Activated CD8-positive, alpha-beta T cell treated with anti-CD3 and anti-CD28 coated beads, Interleukin-2, amount 10 ng/mL, durations not matched to agents 7 days and 5 days (primary cell): ENCODE measurements around the gene PPFIA1. TPM values are rescaled to one million over a fixed set of nuclear protein-coding genes. Genes with fewer than 3 reads are reported as not detected.
"Not testable (repeated sequence)": the region's sequence is repeated elsewhere in the genome, so short reads cannot be mapped to it uniquely, and the experiment has no call there.

Source experiments
- ATAC-seq: fragments of 150-1000 bp; cut with Tn5 transposase; one replicate; pipeline ENCODE4 v1.10.0; 2021; ENCODE audit warnings: moderate library complexity
- CTCF ChIA-PET: fragments of 350-600 bp; sonication (Branson Sonifier 250); formaldehyde crosslinking; loops from one replicate; lab custom pipeline; 2021; ENCODE audit warnings: antibody characterized with exemption; lab: Charles Lee
- POLR2A ChIA-PET: fragments of 350-600 bp; sonication (Branson Sonifier 250); formaldehyde crosslinking; loops from one replicate; lab custom pipeline; 2021; ENCODE audit warnings: antibody characterized with exemption; lab: Charles Lee
- DNase-seq: peaks from one replicate; pipeline ENCODE4 v3.0.0-alpha.2; 2020
- H3K27ac Mint-ChIP-seq: one replicate; pipeline ENCODE4 v1.8.0; 2021; ENCODE audit warnings: mild to moderate bottlenecking, mixed read lengths
- H3K27me3 Mint-ChIP-seq: one replicate; pipeline ENCODE4 v1.8.0; 2021; ENCODE audit warnings: low read depth, mixed read lengths
- H3K36me3 Mint-ChIP-seq: one replicate; pipeline ENCODE4 v1.8.0; 2021; ENCODE audit warnings: low read depth, mixed read lengths
- H3K4me1 Mint-ChIP-seq: one replicate; pipeline ENCODE4 v1.8.0; 2021; ENCODE audit warnings: low read depth, mixed read lengths
- H3K4me3 Mint-ChIP-seq: one replicate; pipeline ENCODE4 v1.8.0; 2021; ENCODE audit warnings: mild to moderate bottlenecking, mixed read lengths
- H3K9me3 Mint-ChIP-seq: one replicate; pipeline ENCODE4 v1.8.0; 2022; ENCODE audit warnings: mixed read lengths; ENCODE audit not compliant: insufficient read depth
- total RNA-seq, 2 experiments: library from RNA; stranded (reverse); gene quantifications; one replicate each; pipeline ENCODE4 v1.2.3, GENCODE V29; 2021

The PPFIA1 gene
- total RNA-seq, 2 experiments from 2014 or later: 25.3 to 25.7 TPM

- no peak overlapping the region for H3K4me3 Mint-ChIP-seq
- H3K36me3 Mint-ChIP-seq: no peaks in the 10 kb centered on the region
- DNase-seq (no peak), ATAC-seq (no peak)
- no peaks in the 10 kb centered on the region for H3K27me3 Mint-ChIP-seq
- no peaks in the 10 kb centered on the region for H3K4me1 Mint-ChIP-seq
- POLR2A ChIA-PET: no interaction called here
- CTCF ChIA-PET: no interaction called here
- no peaks in the 10 kb centered on the region for H3K9me3 Mint-ChIP-seq
- H3K27ac Mint-ChIP-seq: no peak overlapping the region
These were observed 14.9 kb upstream of the PPFIA1 start for GRCh38 chr11:70255477-70256116.

DNA sequence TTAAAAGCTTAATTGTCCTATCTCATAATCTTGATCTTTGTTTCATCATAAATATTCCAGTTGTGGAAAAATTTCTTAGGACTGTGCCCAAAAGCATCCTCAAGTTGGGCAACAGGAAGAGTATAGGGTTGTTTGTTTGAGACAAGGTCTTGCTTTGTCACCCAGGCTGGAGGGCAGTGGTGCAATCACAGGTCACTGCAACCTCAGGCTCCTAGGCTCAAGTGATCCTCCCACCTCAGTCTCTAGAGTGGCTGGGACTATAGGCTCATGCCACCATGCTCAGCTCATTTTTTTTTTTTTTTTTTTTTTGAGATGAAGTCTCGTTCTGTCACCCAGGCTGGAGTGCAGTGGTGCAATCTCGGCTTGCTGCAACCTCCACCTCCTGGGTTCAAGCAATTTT lies 11.4 kb upstream of the PPFIA1 start:
- H3K4me3 Mint-ChIP-seq, CTCF ChIA-PET, ATAC-seq, H3K27ac Mint-ChIP-seq, H3K4me1 Mint-ChIP-seq, H3K9me3 Mint-ChIP-seq, DNase-seq, POLR2A ChIA-PET, H3K27me3 Mint-ChIP-seq, H3K36me3 Mint-ChIP-seq: not testable (repeated sequence)

DNA sequence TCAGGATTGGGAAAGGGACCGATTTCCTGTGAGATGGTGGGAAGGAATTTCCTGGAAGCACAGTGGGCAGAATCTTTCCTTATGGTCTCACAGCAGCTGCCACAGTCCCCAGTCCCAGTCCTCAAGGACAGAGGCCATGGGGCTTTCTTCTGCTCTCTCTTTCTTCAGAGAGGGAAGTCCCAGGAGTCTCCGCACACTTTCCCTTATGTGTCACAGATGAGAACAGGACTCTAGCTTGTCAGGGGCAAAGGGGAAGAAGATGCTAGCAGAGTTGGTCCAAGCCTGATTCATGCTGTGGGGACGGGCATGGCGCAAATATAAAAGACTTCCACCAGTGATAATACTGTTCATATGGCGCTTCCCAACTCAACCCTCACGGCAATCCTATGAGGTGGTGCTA lies 7.5 kb upstream of the PPFIA1 start:
- Mint-ChIP-seq H3K4me1 (peaks cover 7% of the 10 kb centered on the region), H3K4me3 (no peak overlapping the region), H3K27ac (no peak overlapping the region), H3K27me3 (peaks cover 12% of the 10 kb centered on the region), H3K36me3 (no peaks in the 10 kb centered on the region), H3K9me3 (no peaks in the 10 kb centered on the region)
- ChIA-PET CTCF (no interaction called here), POLR2A (no interaction called here)
- no peak for ATAC-seq
- DNase-seq: no peak

GRCh38 chr11:70263363-70263762 lies 7.1 kb upstream of the PPFIA1 start:
- no peak for ATAC-seq
- Mint-ChIP-seq H3K36me3 (no peaks in the 10 kb centered on the region), H3K27ac (no peak overlapping the region), H3K4me1 (peaks cover 7% of the 10 kb centered on the region), H3K27me3 (peaks cover 12% of the 10 kb centered on the region), H3K4me3 (no peak overlapping the region), H3K9me3 (no peaks in the 10 kb centered on the region)
- no peak for DNase-seq
- POLR2A ChIA-PET: no interaction called here
- CTCF ChIA-PET: no interaction called here

DNA sequence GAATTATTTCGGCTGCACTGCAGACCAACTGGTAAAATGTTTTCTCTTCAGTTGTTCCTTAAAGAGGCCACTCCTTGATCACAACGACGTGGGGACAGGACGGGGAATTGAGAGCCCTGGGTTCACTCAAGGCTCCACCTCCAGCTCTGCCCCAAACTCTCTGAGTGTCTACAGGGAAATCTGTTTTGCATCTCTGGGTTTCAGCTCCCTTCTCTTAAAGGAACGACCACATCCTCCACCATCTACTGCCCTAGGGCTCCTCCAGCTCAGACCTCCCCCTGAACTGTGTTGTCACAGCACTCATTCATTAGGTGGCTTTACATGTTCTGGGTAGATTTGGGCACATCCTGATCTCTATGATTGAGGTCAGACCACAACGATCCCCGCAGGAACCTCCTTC lies 5.1 kb upstream of the PPFIA1 start:
- Mint-ChIP-seq H3K27me3 (peaks cover 12% of the 10 kb centered on the region), H3K9me3 (no peaks in the 10 kb centered on the region), H3K36me3 (no peaks in the 10 kb centered on the region), H3K27ac (no peak overlapping the region), H3K4me1 (peaks cover 16% of the 10 kb centered on the region), H3K4me3 (no peak overlapping the region)
- CTCF ChIA-PET: interaction anchor here (0.7 to 0.8 kb wide), 2 partner anchors 13 to 60 kb away, joined by 3 to 4 read pairs; no protein-coding TSS in a partner anchor
- POLR2A ChIA-PET: no interaction called here
- DNase-seq (peak; percentile 21), ATAC-seq (no peak)

GRCh38 chr11:70267405-70267950 lies 3.0 kb upstream of the PPFIA1 start:
- no peak overlapping the region for H3K4me3 Mint-ChIP-seq

GRCh38 chr11:70268526-70268925 lies 2.0 kb upstream of the PPFIA1 start:
- Mint-ChIP-seq H3K4me3 (no peak overlapping the region), H3K9me3 (no peaks in the 10 kb centered on the region), H3K4me1 (peaks cover 32% of the 10 kb centered on the region), H3K27ac (no peak overlapping the region), H3K36me3 (peaks cover 12% of the 10 kb centered on the region), H3K27me3 (peaks cover 12% of the 10 kb centered on the region)
- POLR2A ChIA-PET: no interaction called here
- DNase-seq (no peak), ATAC-seq (no peak)
- CTCF ChIA-PET: no interaction called here

More at GRCh38 chr11:70267405-70267950, 3.0 kb upstream of the PPFIA1 start:
- DNase-seq (no peak), ATAC-seq (no peak)
- CTCF ChIA-PET: no interaction called here
- no peaks in the 10 kb centered on the region for H3K9me3 Mint-ChIP-seq
- no peak overlapping the region for H3K27ac Mint-ChIP-seq
- H3K4me1 Mint-ChIP-seq: peaks cover 26% of the 10 kb centered on the region
- H3K27me3 Mint-ChIP-seq: peaks cover 12% of the 10 kb centered on the region
- peaks cover 5% of the 10 kb centered on the region for H3K36me3 Mint-ChIP-seq
- POLR2A ChIA-PET: no interaction called here

- H3K9me3 Mint-ChIP-seq: no peaks in the 10 kb centered on the region
- H3K27ac Mint-ChIP-seq: peak overlapping the region; percentile 80
- peak overlapping the region; percentile 87 for H3K4me3 Mint-ChIP-seq
- ChIA-PET CTCF (no interaction called here), POLR2A (interaction anchor here (1.7 kb wide), 1 partner anchor 67 kb away, joined by 7 read pairs; no protein-coding TSS in a partner anchor)
- DNase-seq: peak; percentile 51
- H3K27me3 Mint-ChIP-seq: peaks cover 4% of the 10 kb centered on the region
- ATAC-seq: peak; percentile 66
- peaks cover 32% of the 10 kb centered on the region for H3K36me3 Mint-ChIP-seq
- H3K4me1 Mint-ChIP-seq: peaks cover 32% of the 10 kb centered on the region
These were observed 573 bp downstream of the PPFIA1 start for GRCh38 chr11:70270877-70271648.

GRCh38 chr11:70271649-70271953 lies 1.1 kb downstream of the PPFIA1 start:
- CTCF ChIA-PET: no interaction called here

GRCh38 chr11:70272009-70272408 lies 1.5 kb downstream of the PPFIA1 start:
- DNase-seq: no peak
- Mint-ChIP-seq H3K4me3 (peak overlapping the region; percentile 72), H3K27me3 (peaks cover 4% of the 10 kb centered on the region), H3K27ac (peak overlapping the region; percentile 43), H3K36me3 (peaks cover 34% of the 10 kb centered on the region), H3K4me1 (peaks cover 32% of the 10 kb centered on the region), H3K9me3 (no peaks in the 10 kb centered on the region)
- POLR2A ChIA-PET: interaction anchor here (1.7 kb wide), 1 partner anchor 68 kb away, joined by 7 read pairs; no protein-coding TSS in a partner anchor
- CTCF ChIA-PET: no interaction called here
- no peak for ATAC-seq

More at GRCh38 chr11:70271649-70271953, 1.1 kb downstream of the PPFIA1 start:
- Mint-ChIP-seq H3K9me3 (no peaks in the 10 kb centered on the region), H3K4me1 (peaks cover 32% of the 10 kb centered on the region), H3K27ac (peak overlapping the region; percentile 80), H3K27me3 (peaks cover 4% of the 10 kb centered on the region), H3K36me3 (peaks cover 34% of the 10 kb centered on the region), H3K4me3 (peak overlapping the region; percentile 87)
- POLR2A ChIA-PET: interaction anchor here (1.7 kb wide), 1 partner anchor 68 kb away, joined by 7 read pairs; no protein-coding TSS in a partner anchor
- ATAC-seq (no peak), DNase-seq (no peak)

GRCh38 chr11:70278994-70279393 lies 8.5 kb downstream of the PPFIA1 start:
- ChIA-PET POLR2A (no interaction called here), CTCF (no interaction called here)
- DNase-seq: no peak
- Mint-ChIP-seq H3K9me3 (no peaks in the 10 kb centered on the region), H3K4me1 (peaks cover 8% of the 10 kb centered on the region), H3K27ac (no peak overlapping the region), H3K27me3 (no peaks in the 10 kb centered on the region), H3K36me3 (peaks cover 45% of the 10 kb centered on the region), H3K4me3 (no peak overlapping the region)
- ATAC-seq: no peak

DNA sequence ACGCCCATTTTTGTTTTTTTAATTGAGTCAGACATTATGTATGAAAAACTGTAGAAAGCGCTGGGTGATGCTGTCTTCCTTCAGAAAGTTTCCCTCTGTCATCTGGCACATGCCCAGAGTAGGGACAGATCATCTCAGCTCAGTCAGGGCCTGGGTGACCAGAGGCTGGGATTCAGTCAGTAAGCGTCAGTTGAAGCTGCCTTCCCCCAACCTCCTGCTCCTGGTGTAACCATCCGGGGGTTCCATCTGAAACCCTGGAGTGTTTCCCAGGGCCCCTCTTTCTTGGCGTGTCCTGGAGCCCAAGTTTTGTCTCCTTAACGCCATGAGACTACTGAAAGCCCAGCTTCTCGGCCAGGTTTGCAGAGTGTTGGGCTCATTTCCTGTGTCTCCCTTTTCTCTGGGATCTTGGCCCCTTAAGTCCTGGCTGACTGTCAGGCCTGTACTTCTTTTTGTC lies 10.7 kb downstream of the PPFIA1 start:
- DNase-seq (no peak), ATAC-seq (no peak)
- CTCF ChIA-PET: no interaction called here
- peaks cover 35% of the 10 kb centered on the region for H3K36me3 Mint-ChIP-seq
- no peak overlapping the region for H3K27ac Mint-ChIP-seq
- POLR2A ChIA-PET: no interaction called here
- H3K4me1 Mint-ChIP-seq: no peaks in the 10 kb centered on the region
- H3K27me3 Mint-ChIP-seq: no peaks in the 10 kb centered on the region
- no peak overlapping the region for H3K4me3 Mint-ChIP-seq
- no peaks in the 10 kb centered on the region for H3K9me3 Mint-ChIP-seq
